K562 (cell line): ENCODE data around the gene ZNF441. TPM values are rescaled to one million over a fixed set of nuclear protein-coding genes. Genes with fewer than 3 reads are reported as not detected.
"Not testable (repeated sequence)": the region's sequence is repeated elsewhere in the genome, so short reads cannot be mapped to it uniquely, and the experiment has no call there.

Experiments used
- ATAC-seq: fragments of 200-7000 bp; cut with Tn5 transposase; 3 replicates; pipeline ENCODE4 v1.9.1; 2020; ENCODE audit warnings: moderate library complexity
- BruUV-seq: library from RNA; stranded (reverse); fragments of 400-500 nt; replicated peaks from 2 replicates; lab custom pipeline; 2021; lab: Mats Ljungman, UMichigan
- CTCF ChIA-PET: fragments of 300-600 bp; formaldehyde crosslinking; extraction: SDS; loops from one replicate; lab custom pipeline; 2021; ENCODE audit warnings: low intra/inter-chr PET ratio; lab: Yijun Ruan, JAX
- POLR2A ChIA-PET: fragments of 300-600, 350-650 bp; sonication (Branson Sonifier 250); formaldehyde crosslinking; extraction: SDS; loops from one replicate; lab custom pipeline; 2021; ENCODE audit warnings: antibody characterized with exemption, inconsistent platforms; lab: Yijun Ruan, JAX
- DNase-seq, 4 experiments: peaks; one replicate each; pipeline versions ENCODE4 v3.0.0 to v3.0.0-alpha.2; 2011 to 2018; ENCODE audit warnings: low spot score in 3 of 4, mixed read lengths in 3 of 4; ENCODE audit errors: extremely low read depth in 1 of 4
- FAIRE-seq: peaks from 2 replicates; lab custom pipeline; 2011; peaks lifted over from hg19 to GRCh38; lab: Jason Lieb, UNC
- H2AFZ ChIP-seq: 2 replicates; pipeline ENCODE4 v1.6.0; 2011; ENCODE audit warnings: low read depth, low read length, control low read depth, inconsistent platforms
- H3K27ac ChIP-seq: fragments of 200-600 bp; 3 replicates; pipeline ENCODE4 v1.8.0; 2011; ENCODE audit warnings: low read depth, mild to moderate bottlenecking, control low read depth, inconsistent platforms, low read length, moderate library complexity, mixed read lengths; ENCODE audit errors: extremely low read depth
- H3K27me3 ChIP-seq, 2 experiments: fragments of 300-600 bp in 1 of 2; 2 replicates in 1 of 2; 3 replicates in 1 of 2; pipeline versions ENCODE4 v1.6.0 to v1.8.0; 2011; ENCODE audit warnings: inconsistent platforms in 2 of 2, low read length in 2 of 2, mild to moderate bottlenecking in 1 of 2, mixed read lengths in 1 of 2, moderate library complexity in 1 of 2; ENCODE audit not compliant: control insufficient read depth in 2 of 2, insufficient read depth in 2 of 2
- H3K36me3 ChIP-seq: fragments of 300-600 bp; 3 replicates; pipeline ENCODE4 v1.8.0; 2011; ENCODE audit warnings: mild to moderate bottlenecking, low read length, inconsistent platforms; ENCODE audit not compliant: control insufficient read depth, insufficient read depth
- H3K4me1 ChIP-seq, 2 experiments: fragments of 200-600 bp in 1 of 2; replicated peaks in 1 of 2; 2 replicates in 1 of 2; 3 replicates in 1 of 2; pipeline versions ENCODE4 v1.5.1 to v1.8.0; 2011; ENCODE audit warnings: inconsistent platforms in 2 of 2, low read length in 2 of 2, mild to moderate bottlenecking in 1 of 2, mixed read lengths in 1 of 2, moderate library complexity in 1 of 2; ENCODE audit not compliant: control insufficient read depth in 2 of 2, insufficient read depth in 2 of 2
- H3K4me2 ChIP-seq: 2 replicates; pipeline ENCODE4 v1.6.1; 2011; ENCODE audit warnings: low read length, control low read depth, inconsistent platforms, mixed read lengths; ENCODE audit not compliant: insufficient read depth
- H3K4me3 ChIP-seq: fragments of 200-600 bp; sonication (generic), shearing (Covaris generic); 2 replicates; pipeline ENCODE4 v1.5.1; 2016; ENCODE audit warnings: control low read depth, inconsistent platforms
- H3K79me2 ChIP-seq: fragments of 200-600 bp; 3 replicates; pipeline ENCODE4 v1.8.0; 2011; ENCODE audit warnings: low read length, inconsistent platforms; ENCODE audit not compliant: control insufficient read depth, insufficient read depth
- H3K9ac ChIP-seq, 2 experiments: 2 replicates each; pipeline versions ENCODE4 v1.6.0 to v1.6.1; 2011; ENCODE audit warnings: low read depth in 2 of 2, low read length in 2 of 2, control low read depth in 1 of 2, inconsistent platforms in 1 of 2, mild to moderate bottlenecking in 1 of 2, mixed read lengths in 1 of 2; ENCODE audit not compliant: insufficient read depth in 1 of 2
- H3K9me1 ChIP-seq: one replicate; pipeline ENCODE4 v1.6.0; 2011; ENCODE audit warnings: inconsistent platforms, mild to moderate bottlenecking, low read length, moderate library complexity; ENCODE audit not compliant: control insufficient read depth, insufficient read depth
- H3K9me3 ChIP-seq: replicated peaks from 2 replicates; pipeline ENCODE4 v1.5.1; 2011; ENCODE audit warnings: low read depth, low read length, inconsistent platforms; ENCODE audit not compliant: control insufficient read depth, insufficient read depth
- H4K20me1 ChIP-seq: replicated peaks from 2 replicates; pipeline ENCODE4 v1.6.1; 2011; ENCODE audit warnings: low read length, inconsistent platforms, mixed read lengths; ENCODE audit not compliant: control insufficient read depth, insufficient read depth
- CBX1 ChIP-seq: sonication (generic); IDR thresholded peaks from 2 replicates; pipeline ENCODE4 v1.6.1; 2016; ENCODE audit warnings: antibody characterized with exemption, low read depth, mild to moderate bottlenecking
- CTCF ChIP-seq, 3 experiments: IDR thresholded peaks in 2 of 3; conservative IDR thresholded peaks in 1 of 3; 2 replicates each; pipeline ENCODE4 v1.5.1; 2011 to 2012; ENCODE audit warnings: low read length in 3 of 3, mild to moderate bottlenecking in 3 of 3, control low read depth in 2 of 3, improper control_type of control experiment in 1 of 3, inconsistent platforms in 1 of 3, low read depth in 1 of 3, mixed read lengths in 1 of 3, moderate library complexity in 1 of 3; ENCODE audit not compliant: insufficient read depth in 2 of 3
- ZBTB33 ChIP-seq: sonication (generic); formaldehyde crosslinking; IDR thresholded peaks from 2 replicates; pipeline ENCODE4 v1.8.1; 2023; ENCODE audit warnings: mild to moderate bottlenecking, missing genetic modification reagents
- WGBS: fragments of 100-300 bp; shearing (Covaris generic); methylation state at CpG from one replicate; pipeline ENCODE4 v1.1.6; 2016; ENCODE audit warnings: low coverage, mixed read lengths; ENCODE audit not compliant: insufficient coverage; ENCODE audit errors: missing lambda C conversion rate; 5-methylcytosine and 5-hydroxymethylcytosine counted together
- in situ Hi-C: fragments of 300-500 bp; cut with MboI; formaldehyde crosslinking; loops from 4 replicates; pipeline ENCODE4 v1.15.0; 2018; ENCODE audit warnings: inconsistent platforms, mixed read lengths
- intact Hi-C: fragments of 100-400 bp; cut with micrococcal nuclease; formaldehyde crosslinking; loops from 2 replicates; pipeline ENCODE4 v1.14.2; 2022
- polyA plus RNA-seq, 8 experiments: library from polyadenylated mRNA; depleted of rRNA in 4 of 8; stranded (reverse) in 5 of 8; unstranded in 3 of 8; fragments of >200 nt; fragmentation: Nextera tagmentation in 2 of 8; fragmentation: Illumina TruSeq in 1 of 8; extraction: Ambion mirVana in 2 of 8; extraction: Trizol in 1 of 8; gene quantifications; 2 replicates each; pipeline versions ENCODE4 v1.2.1 to v1.2.3, GENCODE V29; 2011 to 2014; ENCODE audit warnings: inconsistent platforms in 1 of 8, missing spikeins in 1 of 8
- total RNA-seq, 7 experiments: library from RNA; depleted of rRNA in 6 of 7; stranded (reverse); fragments of >200 nt in 6 of 7; fragmentation: Illumina TruSeq in 2 of 7; extraction: Trizol in 2 of 7; gene quantifications; 2 replicates each; pipeline versions ENCODE4 v1.2.1 to v1.2.3, GENCODE V29; 2011 to 2021; ENCODE audit warnings: low replicate concordance in 1 of 7
- TF ChIP-seq, protein P1 (sequence below): IDR thresholded peaks from 2 replicates; pipeline ENCODE4 v1.6.1; 2011; ENCODE audit warnings: borderline replicate concordance, low read depth, mild to moderate bottlenecking, moderate library complexity, low read length; ENCODE audit not compliant: insufficient read depth, poor library complexity, severe bottlenecking

Gene ZNF441
- total and polyA plus RNA-seq, 9 of the 15 experiments (the other 6 are each of a cell fraction or from before 2014, with no cell fraction given), result 1.9 to 14.0 (median 7.8) TPM

DNA sequence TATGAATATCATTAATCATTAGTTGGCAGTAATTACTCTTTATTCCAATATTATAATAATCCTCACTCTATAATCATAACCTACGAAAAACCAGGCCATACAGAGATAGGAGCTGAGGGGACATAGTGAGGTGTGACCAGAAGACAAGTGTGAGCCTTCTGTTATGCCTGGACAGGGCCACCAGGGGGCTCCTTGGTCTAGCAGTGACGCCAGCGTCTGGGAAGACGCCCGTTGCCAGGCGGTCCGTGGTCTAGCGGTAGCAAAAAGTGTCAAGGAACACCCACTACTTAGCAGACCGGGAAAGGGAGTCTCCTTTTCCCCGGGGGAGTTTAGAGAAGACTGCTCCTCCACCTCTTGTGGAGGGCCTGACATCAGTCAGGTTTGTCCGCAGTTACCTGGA lies 4.7 kb downstream of the ZNF441 start:
- DNase-seq, result peak in 1 of 4 experiments; percentile 28
- H4K20me1 ChIP-seq, H3K27me3 ChIP-seq, CTCF ChIA-PET, intact Hi-C loops, H3K27ac ChIP-seq, H3K9me1 ChIP-seq, POLR2A ChIA-PET, BruUV-seq, H3K9ac ChIP-seq, H3K4me3 ChIP-seq, in situ Hi-C loops, H2AFZ ChIP-seq, H3K4me2 ChIP-seq, FAIRE-seq, H3K36me3 ChIP-seq, ATAC-seq: not testable (repeated sequence)
- 81% methylated on average over 11 of the region's 11 CpGs for WGBS
- TF ChIP-seq ZBTB33 (peak; percentile 97), CTCF (IDR thresholded peaks at IDR 0.05 in 2 of 3, conservative IDR thresholded peaks at IDR 0.05 in 1 of 3; ENCODE audit: insufficient read depth in 2 of 3, low read depth in 1 of 3, low read length in 3 of 3) (peak; percentile 17 to 41 (median 39); a peak in 5 of 6 replicates), CBX1 (0 out of 2 replicates have a peak, but pooled peaks have one; percentile 20)
- TF ChIP-seq, protein P1, sequence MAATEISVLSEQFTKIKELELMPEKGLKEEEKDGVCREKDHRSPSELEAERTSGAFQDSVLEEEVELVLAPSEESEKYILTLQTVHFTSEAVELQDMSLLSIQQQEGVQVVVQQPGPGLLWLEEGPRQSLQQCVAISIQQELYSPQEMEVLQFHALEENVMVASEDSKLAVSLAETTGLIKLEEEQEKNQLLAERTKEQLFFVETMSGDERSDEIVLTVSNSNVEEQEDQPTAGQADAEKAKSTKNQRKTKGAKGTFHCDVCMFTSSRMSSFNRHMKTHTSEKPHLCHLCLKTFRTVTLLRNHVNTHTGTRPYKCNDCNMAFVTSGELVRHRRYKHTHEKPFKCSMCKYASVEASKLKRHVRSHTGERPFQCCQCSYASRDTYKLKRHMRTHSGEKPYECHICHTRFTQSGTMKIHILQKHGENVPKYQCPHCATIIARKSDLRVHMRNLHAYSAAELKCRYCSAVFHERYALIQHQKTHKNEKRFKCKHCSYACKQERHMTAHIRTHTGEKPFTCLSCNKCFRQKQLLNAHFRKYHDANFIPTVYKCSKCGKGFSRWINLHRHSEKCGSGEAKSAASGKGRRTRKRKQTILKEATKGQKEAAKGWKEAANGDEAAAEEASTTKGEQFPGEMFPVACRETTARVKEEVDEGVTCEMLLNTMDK, result peak; percentile 21
- Histone ChIP-seq H3K9me3 (peaks cover 16% of the 10 kb centered on the region), H3K79me2 (peaks cover 34% of the 10 kb centered on the region), H3K4me1 (peaks cover 7 to 14% of the 10 kb centered on the region in 2 experiments)

DNA sequence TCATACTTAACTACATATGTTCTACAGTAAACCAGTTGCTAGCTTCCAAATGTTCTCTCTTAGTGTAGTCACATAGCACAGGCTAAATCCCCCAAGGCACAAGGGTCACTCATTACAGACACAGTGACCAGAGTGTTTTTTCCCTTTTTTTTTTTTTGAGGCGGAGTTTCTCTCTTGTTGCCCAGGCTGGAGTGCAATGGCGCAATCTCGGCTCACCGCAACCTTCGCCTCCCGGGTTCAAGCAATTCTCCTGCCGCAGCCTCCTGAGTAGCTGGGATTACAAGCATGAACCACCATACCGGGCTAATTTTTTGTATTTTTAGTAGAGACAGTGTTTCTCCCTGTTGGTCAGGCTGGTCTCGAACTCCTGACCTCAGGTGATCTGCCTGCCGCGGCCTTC lies 9.9 kb downstream of the ZNF441 start:
- Histone ChIP-seq H3K9me3 (peaks cover 27% of the 10 kb centered on the region), H3K36me3 (peaks cover 42% of the 10 kb centered on the region)
- ATAC-seq, H3K4me1 ChIP-seq, in situ Hi-C loops, DNase-seq, POLR2A ChIA-PET, intact Hi-C loops, FAIRE-seq, H2AFZ ChIP-seq, H3K9me1 ChIP-seq, H3K79me2 ChIP-seq, H3K9ac ChIP-seq, H3K4me2 ChIP-seq, H3K4me3 ChIP-seq, BruUV-seq, H4K20me1 ChIP-seq, H3K27ac ChIP-seq, H3K27me3 ChIP-seq: not testable (repeated sequence)
- CTCF ChIA-PET, result interaction anchor here (0.7 kb wide), 1 partner anchor 211 kb away, joined by 3 read pairs; no protein-coding TSS in a partner anchor
- 90% methylated on average over 6 of the region's 11 CpGs for WGBS
